Colon (tissue), 2 donors: Measurements from ENCODE around the gene SIX6.

Experiments
- FAIRE-seq: peaks from 2 replicates; lab custom pipeline; 2012; peaks lifted over from hg19 to GRCh38; lab: Jason Lieb, UNC
- donor health status: control.
- donor health status: control.

Gene SIX6

GRCh38 chr14:60514378-60514740 lies 5.4 kb downstream of the SIX6 start:
- FAIRE-seq, result no peak

GRCh38 chr14:60514741-60515491 lies 6.0 kb downstream of the SIX6 start:
- FAIRE-seq, result no peak

DNA sequence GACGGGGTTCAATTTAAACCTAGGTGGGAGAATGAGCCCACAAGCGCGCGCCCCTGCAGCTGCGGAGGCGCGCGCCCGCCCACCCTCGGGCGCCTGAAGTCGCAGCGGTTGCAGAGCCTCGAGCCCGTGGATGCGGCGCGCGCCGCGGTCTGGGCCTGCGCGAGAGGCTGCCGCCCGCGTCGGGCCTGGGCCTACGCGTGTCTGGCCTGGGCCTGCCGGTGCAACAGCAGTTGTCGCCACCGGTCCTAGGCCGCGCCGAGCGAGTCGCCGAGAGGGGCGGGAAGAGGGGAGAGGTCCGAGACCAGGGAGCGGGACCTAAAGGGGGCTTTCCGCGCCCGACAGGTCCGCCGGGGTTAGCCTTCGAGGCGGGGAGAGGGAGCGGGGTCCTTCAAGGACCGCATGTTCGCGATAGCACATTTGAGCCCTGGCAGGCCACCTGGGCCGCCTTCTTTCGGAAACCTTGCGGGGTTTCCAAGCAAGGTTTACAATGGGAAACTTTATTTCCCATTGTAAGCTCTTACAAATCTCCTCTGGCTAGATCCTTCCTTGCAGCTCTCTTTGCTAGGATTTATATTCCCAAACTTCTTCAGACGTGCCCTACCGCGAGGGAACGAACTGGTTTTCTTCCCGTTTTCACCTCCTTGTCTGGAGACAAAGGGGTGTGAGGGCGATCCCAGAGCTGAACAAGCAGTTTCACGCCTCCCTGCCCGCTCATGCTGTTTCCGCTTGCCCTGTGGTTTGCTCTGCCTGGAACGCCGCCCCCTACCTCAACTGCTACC lies 6.8 kb downstream of the SIX6 start:
- no peak for FAIRE-seq

- FAIRE-seq, result no peak
Measured at GRCh38 chr14:60532442-60532841, 23.5 kb downstream of the SIX6 start.

GRCh38 chr14:60537663-60538062 lies 28.7 kb downstream of the SIX6 start:
- no peak for FAIRE-seq

- no peak for FAIRE-seq
Measured at GRCh38 chr14:60544659-60545058, 35.7 kb downstream of the SIX6 start.

DNA sequence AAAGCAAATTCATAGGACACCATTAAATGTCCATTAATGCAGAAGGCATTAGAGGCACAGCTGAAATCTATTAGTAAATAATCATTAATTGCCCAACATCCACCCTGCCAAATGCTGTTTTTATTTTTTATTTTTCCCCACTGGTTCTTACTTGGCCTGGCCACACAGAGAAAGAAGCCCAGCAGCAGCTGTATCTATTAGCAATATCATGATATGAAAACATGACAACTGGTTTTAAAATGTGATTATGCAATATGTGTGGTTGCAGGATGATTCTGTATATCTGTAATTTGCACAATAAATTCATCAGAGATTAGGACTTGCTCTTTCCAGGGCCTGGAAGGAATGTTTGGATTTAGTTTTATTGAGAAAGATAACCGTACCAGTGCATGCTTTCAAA lies 44.9 kb downstream of the SIX6 start:
- FAIRE-seq, result no peak

DNA sequence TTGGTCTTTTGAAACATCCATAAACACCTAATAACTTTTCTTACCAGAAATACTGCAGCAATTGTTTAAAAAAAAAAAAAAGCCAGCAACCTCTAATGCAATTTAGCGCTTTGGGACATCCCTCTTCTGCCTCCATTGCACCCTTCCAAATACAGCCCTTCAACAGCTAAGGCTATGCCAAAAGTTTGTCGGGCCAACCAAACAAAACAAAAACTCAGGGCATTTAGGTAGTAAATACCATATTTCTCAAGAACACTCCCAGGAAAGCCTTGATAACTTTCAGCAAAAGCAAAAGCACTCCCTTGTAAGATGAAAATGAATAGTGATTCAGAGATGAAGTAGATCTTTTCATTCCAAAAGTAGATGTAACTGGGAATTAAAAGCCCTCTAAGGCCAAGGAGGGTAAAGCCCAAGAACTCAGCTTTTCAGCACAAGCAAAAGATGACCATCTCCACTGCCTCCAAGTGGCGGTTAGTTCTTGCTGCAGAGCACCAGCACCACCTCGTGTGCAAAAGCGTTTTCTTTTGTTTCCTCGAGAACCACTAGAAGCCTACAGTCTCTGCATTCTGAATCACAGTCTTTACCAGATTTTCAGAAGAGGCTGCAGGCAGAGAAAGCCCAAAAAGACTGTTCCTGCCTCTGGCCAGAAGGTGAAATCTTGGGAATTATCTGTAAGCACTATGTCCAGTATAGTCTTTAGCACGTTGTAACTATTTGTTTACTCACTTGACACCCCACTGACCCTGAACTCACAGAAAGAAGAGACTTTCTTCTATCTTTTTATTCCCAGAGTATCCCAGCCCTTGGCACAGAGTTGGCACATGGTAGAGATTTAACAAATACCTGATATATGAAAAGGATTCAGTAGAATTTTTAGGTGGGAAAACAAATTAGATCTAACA lies 53.1 kb downstream of the SIX6 start:
- no peak for FAIRE-seq
